Erythroblast (primary cell): Measurements from ENCODE around the gene RTTN.

Source experiments
- DNase-seq, 2 experiments: peaks; one replicate each; lab custom pipeline; 2025; lab: John Stamatoyannopoulos, UW
- GATA1 ChIP-seq: IDR thresholded peaks from 2 replicates; pipeline ENCODE4 v1.6.1; 2011; ENCODE audit warnings: low read depth, mild to moderate bottlenecking, control low read depth, low read length, moderate library complexity
- POLR2A ChIP-seq: IDR thresholded peaks from 2 replicates; pipeline ENCODE4 v1.6.1; 2011; ENCODE audit warnings: mild to moderate bottlenecking, low read length

The RTTN gene

DNA sequence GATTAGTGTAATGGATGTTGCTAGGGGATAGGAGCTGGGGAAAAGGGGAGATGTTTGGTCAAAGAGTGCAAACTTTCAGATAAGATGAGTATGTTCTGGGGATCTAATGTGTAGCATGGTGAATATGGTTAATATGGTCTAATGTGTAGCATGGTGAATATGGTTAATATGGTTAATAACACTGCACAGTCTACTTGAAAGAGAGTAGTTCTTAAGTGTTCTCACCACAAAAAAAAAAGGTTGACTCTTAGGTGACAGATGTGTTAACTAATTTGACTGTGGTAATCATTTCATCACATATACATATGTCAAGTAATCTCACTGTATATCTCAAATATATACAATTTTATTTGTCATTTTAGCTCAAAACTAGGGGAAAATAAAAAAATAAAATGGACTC lies 136.5 kb downstream of the RTTN start:
- no peak for DNase-seq
- TF ChIP-seq POLR2A, result no peak
- no peak for TF ChIP-seq GATA1

DNA sequence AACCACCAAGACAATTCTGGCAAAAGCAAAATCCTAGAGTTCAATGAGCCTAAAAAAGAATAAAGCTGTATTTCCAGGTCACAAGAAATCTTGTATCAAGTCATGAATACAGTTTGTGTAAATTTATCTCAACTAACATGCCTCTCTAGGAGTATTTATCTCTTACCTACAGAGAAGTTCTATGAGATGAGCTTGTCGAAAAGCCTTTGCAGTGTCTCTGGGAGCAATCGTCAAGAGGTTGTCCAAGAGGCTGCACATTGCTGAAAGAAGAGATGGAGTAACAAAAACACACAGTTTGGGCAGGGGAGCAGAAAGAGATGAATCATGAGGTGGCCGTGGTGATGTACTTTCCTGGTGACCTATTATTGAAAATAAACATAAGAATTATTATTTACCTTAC lies 145.8 kb downstream of the RTTN start:
- peak; percentile 75 to 87 for DNase-seq
- no peak for TF ChIP-seq GATA1
- no peak for TF ChIP-seq POLR2A

DNA sequence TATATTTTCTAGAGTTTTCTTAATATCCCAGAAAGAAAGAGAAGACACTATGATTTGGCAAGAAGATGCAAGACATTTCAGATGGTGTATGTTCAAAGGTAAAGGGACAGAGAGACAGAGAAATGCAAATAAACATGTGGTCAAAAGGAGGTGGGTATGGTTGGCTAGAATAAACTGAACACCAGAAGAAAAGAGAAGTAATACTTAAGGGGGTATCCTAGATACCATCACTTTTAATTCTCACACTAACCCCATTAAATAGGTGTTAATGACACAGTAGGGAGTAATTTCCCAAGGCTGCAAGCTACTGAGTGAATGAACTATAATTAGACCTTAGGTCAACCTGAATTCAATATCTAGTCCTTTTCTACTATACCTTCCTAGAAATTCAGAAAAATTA lies 146.6 kb downstream of the RTTN start:
- peak in 1 of 2 experiments; percentile 14 for DNase-seq
- no peak for TF ChIP-seq GATA1
- no peak for TF ChIP-seq POLR2A

DNA sequence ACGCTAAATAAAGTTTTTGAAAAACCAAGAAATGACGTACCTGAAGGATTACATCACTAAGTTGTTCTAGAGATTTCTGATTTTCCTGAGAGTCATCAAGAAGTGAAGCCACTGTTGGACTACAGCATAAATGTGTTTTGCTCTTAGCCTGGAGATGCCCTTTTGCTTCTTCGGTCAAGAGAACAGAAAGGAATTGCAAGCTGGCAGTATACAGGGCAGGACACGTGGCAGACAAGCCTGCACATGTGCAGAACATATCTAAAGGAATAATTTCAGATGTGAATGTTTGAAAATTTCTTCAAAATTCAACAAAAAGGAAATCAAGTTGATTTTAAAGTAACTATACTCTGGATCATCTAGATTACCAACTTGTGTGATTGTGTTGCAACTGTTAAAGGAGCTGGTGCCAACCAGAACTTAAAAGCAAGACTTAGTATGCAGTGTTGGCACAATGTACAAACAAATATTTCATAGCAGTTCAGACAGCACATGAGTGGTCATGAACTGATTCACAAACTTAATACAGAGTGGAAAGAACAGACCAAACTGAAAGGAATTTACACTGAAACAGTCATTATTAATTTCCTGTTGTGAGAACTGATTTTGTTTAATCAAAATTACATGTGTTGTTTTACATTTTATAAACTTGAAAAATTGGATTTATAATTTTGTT lies 157.4 kb downstream of the RTTN start:
- TF ChIP-seq POLR2A (no peak), GATA1 (no peak)
- DNase-seq, result no peak

DNA sequence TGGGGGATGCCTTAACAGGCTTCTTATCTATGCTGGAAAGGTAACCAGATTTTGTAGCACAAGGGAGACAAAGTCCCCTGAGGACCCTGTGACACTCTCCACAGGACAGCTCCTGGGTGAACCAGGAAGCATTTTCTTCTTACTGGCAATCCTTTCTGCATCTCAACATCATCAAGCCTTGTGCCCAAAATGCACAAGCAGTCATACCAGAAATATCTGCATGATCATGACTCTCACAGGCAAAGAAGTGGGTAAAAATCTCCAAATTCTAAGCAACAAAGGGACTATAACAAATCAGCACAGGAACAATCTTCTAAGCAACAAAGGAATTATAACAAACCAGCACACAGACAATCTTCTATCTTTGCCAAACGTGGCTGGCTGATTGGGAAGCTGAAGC lies 158.7 kb downstream of the RTTN start:
- no peak for TF ChIP-seq GATA1
- no peak for TF ChIP-seq POLR2A
- DNase-seq, result no peak

DNA sequence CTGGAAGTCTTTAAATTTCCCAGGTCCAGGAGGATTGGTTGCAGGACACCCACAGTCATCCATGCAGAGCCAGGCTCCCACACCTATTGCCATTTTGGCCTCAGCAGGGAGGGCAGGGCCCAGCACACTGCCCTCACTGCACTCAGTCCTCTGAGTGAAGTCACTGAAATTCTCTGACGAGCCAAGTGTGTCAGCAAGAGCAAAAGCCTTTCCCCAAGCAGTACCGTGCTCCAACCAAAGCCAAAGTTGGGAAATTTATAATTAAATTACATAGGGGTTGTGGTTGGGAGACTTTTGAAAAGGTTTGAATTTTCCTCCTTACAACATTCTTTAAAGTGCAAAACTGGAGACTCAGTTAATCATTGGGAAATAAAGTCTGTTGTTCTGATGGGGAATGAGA lies 159.3 kb downstream of the RTTN start:
- no peak for DNase-seq
- TF ChIP-seq GATA1 (no peak), POLR2A (no peak)

DNA sequence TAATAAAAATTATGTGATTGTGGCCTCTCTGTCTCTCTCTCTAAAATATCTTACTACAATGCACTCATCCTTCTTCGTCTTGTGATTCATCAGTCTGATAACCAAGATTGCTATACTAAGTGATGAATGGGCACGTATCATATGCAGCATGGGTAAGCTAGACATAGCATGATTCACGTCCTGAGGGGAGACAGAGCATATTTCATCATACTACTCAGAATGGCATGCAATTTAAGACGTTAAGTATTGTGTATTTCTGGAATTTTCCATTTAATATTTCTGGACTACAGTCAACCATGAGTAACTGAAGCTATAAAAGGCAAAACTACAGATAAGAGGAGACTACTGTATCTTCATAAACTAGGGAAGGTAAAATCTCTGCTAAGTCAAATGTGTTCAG lies 160.9 kb downstream of the RTTN start:
- DNase-seq, result no peak
- no peak for TF ChIP-seq GATA1
- TF ChIP-seq POLR2A, result no peak

DNA sequence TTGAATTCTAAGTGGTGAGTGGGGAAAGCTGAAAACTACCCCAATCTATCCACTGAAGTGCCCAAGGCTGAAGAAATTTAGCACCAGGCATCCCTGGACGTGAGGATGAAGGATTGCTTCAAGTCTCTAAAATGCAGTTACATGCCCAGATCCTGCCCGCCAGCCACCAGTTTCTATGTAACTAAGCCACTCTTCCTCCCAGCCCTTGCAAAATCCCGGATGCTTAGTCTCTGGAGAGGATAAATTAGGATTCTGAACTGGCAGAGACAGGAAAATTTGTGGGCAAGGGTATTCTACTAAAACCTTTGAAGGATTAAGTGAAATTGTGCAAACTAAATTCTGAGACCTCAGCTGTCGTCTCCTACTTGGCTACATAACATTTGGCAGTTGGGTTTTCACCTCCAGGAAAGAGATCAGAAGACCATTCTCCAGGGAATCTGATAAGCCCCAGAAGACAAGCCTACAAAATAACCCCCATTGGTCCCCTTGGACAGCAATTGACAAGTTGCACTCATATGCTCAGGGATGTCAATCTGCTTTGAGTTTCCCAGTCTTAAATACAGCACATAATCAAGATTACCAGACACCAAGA lies 163.9 kb downstream of the RTTN start:
- no peak for DNase-seq
- TF ChIP-seq GATA1 (no peak), POLR2A (no peak)

DNA sequence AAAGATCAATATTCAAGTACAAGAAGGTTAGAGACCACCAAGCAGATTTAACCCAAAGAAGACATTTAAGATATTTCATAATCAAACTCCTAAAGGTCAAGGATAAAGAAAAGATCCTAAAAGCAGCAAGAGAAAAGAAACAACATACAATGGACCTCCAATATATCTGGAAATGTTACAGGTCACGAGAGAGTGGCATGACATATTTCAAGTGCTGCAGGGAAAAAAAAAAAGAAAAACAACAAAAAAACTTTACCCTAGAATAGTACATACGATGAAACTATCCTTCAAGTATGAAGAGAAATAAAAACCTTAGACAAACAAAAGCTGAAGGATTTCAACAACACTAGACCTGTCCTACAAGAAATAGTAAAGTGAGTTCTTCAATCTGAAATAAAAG lies 166.3 kb downstream of the RTTN start:
- no peak for DNase-seq
- no peak for TF ChIP-seq POLR2A
- no peak for TF ChIP-seq GATA1

DNA sequence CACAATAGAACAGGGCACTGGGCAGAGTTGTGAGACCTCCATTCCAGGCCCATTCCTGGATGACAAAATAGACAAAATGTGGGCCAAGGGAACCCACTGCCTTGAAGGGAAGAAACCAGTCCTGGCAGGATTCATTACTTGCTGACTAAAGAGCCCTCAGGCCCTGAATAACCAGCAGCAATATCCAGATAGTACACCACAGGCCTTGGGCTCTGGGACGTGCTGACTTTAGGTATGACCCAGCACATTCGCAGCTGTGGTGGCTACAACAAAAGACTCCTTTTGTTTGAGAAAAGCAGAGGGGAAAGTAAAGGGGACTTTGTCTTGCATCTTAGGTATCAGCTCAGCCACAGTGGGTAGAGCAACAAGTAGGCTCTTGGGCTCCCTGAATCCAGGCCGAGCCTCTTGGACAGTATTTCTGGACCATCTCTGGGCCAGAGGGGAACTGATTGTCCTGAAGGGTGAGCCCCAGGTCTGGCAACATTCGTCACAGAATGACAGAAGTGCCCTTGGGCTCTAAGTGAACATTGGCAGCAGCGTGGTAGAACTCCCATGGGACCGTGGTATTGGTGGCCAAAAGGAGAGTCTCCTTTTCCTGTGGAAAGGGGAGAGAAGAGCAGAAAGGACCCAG lies 167.9 kb downstream of the RTTN start:
- no peak for TF ChIP-seq GATA1
- no peak for TF ChIP-seq POLR2A
- peak; percentile 48 to 68 for DNase-seq

DNA sequence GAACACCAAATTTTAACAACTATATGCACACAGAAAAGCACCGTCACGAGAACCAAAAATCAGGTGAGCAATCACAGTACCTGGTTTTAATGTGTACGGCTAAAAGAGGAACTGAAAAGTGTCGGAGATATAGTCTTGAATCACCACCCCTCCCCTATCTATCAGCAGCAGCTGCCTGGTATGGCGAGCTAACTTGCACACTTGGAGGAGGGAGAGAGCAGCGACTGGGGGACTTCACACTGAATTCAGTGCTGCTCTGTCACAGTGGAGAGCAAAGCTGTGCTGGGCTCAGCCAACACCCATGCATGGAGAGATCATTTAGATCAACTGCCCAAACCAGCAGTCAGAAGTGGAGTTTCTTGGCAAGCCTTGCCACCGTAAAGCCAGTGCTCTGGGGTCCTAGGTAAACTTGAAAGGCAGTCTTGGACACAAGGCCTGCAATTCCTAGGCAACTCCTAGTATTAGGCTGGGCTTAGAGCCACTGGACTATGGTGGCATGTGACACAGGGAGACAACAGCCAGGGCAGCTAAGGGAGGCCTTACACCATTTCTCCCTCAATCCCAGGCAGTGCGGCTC lies 168.6 kb downstream of the RTTN start:
- DNase-seq, result peak; percentile 79 to 92
- TF ChIP-seq GATA1 (no peak), POLR2A (no peak)

DNA sequence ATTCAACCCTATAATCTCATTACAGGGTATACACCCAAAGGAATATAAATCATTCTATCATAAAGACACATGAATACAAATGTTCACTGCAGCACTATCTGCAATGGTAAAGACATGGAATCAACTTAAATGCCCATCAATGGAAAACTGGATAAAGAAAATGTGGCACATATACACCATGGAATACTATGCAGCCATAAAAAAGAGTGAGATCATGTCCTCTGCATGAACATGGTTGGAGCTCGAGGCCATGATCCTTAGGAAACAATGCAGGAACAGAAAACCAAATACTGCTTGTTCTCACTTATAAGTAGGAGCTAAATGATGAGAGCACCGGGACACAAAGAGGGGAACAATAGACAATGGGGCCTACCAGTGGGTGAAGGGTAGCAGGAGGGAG lies 169.3 kb downstream of the RTTN start:
- TF ChIP-seq POLR2A (no peak), GATA1 (no peak)
- no peak for DNase-seq

DNA sequence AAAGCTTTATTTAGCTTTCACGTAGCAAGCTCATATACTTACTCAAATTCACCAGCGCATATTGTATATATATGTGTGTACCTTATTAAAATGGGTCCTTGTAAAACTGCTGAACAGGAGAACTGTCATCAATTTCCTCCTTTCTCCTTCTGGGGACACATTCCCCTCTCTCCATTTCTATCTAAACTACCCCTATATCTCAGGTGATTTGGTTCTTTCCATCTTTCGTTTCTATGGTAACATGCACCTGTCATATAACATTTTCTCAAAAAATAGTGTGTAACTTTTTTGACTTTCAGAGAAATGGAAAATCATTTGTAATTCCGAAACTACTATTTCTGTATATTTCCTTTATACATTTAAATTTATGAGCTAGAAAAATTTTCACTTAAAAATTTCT lies 174.3 kb downstream of the RTTN start:
- TF ChIP-seq POLR2A, result no peak
- TF ChIP-seq GATA1, result no peak
- DNase-seq, result no peak

DNA sequence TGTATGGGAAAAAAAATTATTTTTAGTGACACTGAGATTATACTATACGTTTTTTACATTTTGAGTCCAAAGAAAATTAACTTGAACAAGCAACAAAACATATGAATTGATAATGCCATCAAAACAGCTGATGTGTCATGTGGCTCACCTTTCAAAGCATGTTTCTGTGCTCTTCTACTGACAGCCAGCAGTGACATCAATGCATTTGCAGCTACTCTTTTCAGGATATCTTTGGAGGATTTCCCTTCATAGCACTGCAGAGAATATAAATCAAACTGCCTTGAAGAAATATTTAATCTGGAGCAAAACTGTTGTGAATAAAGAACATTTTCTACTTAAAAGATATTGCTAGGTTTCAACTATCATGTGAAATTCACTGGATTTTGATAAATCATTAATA lies 174.8 kb downstream of the RTTN start:
- DNase-seq, result no peak
- TF ChIP-seq POLR2A (no peak), GATA1 (no peak)

DNA sequence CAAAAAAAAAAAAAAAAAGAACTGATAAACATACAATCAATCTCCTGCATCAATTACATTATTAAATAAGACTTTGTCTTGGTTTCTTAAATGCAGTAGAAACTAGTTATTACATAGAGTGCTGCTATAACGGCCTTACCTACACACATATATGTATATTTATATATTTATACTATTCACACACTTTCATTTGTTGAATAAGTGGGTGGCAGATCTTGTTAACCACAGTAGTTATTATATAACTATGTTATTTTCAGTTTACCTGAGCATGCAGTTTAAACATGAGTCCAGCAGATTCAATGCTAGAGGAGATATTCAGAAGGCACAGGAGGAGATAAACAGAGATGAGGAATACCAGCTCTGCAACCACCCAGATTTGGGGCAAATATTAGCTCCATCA lies 176.3 kb downstream of the RTTN start:
- no peak for DNase-seq
- TF ChIP-seq GATA1 (no peak), POLR2A (no peak)
